ENCODE results near the gene FGFBP3.
"Not testable (repeated sequence)": the region's sequence is repeated elsewhere in the genome, so short reads cannot be mapped to it uniquely, and the experiment has no call there.

Gene FGFBP3

DNA sequence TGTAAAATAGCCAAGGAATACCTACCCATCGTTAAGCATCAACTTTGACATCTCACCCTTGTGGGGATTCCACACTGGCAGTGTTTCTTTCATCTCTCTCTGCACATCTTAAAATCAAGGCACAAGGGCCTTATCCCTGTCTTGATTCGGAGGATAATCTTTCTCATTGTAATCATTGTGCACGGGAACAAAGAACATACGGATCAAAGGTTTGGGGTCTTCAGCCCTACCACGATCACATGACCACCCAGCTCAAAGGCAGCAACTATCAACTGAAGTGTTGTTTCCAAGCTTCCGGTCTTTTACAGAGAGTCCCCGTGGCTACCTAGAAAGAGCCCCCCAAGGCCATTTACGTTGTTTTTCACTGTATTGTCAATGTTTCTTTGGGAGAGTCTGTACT lies 11.9 kb downstream of the FGFBP3 start:
- no peak for DNase-seq

DNA sequence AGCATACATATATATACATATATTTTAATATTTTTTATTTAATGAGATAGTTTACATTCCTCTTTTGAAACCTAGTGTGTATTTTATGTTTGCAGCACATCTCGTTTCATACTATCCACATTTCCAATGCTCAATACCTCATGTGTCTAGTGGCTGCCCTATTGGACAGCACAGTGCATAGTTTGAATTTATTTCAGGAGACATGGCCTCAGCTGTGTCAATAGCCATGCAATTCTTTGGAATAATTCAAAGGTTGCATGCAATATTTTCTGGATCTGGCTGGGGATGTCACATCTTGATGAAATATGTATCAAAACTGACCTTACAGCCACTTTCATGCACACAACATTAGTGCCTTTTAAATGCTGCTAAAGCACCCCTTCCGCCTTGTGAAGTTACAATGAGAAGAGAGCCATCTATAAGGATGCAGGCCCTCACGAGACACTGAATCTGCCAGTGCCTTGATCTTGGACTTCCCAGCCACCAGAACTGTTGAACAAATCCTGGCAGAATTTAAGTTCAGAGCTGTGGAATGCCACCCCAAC lies 13.0 kb downstream of the FGFBP3 start:
- no peak for DNase-seq

DNA sequence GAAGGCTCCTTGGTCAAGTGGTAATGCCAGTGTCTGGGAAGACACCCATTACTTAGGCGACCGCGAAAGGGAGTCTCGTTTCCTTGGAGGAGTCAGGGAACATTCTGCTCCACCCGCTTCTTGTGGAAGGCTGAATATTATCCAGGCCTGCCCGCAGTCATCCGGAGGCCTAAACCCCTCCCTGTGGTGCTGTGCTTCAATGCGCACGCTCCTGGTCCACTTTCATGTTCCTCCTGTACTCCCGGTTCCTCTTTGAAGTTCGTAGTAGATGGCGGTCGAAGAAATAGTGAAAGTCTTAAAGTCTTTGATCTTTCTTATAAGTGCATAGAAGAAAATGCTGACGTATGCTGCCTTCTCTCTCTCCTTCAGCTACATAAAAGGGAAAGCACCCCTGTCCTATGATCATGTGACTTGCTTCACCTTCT lies 15.0 kb downstream of the FGFBP3 start:
- DNase-seq = not testable (repeated sequence)

DNA sequence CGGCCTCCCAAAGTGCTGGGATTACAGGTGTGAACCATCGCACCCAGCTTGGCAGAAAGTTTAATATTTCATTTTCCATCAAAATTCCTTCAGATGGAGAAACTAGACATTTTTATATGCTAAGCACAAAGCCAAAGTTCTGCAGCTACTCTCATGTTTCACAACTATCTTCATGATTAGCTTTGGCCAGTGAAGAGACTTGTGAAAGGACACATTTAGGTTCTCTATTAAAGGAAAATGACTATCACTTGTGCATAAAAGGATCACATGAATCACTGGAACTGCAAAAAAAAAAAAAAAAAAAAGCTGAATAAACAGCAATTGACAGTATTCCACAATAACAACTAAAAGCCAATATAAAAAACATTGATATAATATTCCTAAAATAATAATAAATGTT lies 16.2 kb downstream of the FGFBP3 start:
- DNase-seq = no peak

DNA sequence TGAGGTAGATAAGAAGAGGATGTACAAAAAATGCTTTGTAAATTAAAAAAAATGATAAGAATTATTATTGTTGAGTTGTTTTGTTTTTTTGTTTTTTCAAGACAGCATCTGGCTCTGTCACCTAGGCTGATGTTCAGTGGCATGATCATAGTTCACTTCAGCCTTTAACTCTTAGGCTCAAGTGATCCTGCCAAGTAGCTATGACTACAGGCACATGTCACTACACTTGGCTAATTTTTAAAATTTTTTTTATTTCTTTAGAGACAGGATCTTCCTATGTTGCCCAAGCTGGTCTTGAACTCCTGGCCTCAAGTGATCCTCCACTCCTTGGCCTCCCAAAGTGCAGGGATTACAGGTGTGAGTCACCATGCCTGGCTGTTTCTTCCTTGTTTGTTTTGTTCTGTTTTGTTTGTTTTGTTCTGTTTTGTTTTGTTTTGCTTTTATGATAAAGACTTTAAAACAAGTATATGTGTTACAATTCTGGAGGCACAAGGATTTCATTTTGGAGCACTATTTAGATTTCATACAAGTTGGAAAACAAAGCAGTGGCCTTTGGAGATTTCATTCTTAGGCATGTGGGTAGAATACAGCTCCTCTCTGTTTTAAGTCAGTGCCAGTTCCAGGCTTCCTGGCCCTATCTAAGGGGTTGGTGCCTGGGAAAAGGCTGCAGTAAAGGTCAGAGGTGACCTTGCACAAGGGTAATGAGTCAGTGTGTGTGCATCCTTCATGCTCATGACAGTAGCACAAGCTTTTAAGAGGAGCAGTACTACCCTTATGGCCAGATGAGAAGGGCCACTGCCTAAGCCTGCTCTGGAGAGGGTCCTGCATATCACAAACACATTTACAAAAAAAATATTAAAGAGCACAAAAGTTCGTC lies 17.9 kb downstream of the FGFBP3 start:
- DNase-seq = no peak

DNA sequence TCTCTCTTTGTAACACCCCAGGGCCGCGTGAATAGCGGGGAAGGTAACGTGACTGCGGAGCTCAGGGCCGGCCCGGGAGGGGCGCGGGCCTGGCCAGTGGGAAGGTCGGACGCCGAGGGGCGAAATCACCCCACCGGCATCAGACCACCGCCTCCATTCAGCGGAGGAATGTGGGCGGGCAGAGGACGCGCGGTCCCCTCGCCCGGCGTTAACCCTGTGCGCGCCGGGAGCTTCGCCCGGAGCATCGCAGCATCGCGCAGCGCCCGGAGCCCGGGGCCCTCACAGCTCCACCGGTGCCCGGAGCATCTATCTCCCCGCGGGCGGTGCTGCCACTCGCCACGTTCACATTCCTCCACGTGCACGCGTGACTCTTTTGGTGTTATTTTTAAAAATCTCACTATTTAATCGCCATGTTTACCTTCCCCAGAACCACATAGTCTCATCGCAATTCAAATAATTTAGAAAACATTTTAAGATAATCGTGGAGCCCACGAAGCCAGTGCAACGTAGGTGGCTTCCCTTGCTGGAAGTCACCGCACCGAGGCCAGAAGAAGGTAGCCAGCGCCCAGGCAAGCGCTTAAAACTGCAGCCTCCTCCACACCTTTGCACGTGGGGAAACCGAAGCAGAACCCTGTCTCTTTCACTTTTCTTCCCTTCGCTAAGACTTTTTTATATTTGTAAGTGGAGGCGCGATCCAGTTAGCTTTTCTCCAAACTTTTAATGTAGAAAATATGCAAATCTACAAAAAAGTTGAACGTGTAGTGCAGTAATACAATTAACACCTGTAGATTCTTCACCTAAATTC lies 21.8 kb downstream of the FGFBP3 start:
- DNase-seq = no peak

DNA sequence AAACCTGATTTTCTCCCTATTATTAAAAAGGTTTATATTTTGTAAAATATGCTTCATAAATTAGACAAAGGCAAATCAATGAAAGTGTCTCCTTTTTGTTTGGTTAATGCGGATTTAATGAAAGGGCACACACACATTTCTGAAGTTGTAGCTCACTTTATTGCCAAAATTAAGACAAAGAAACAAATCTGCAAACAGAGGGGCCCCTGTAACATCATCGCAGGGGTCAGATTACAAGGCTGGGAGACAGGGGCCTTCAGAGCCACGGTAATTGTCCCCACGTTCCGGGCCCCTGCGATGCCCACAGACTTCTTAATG lies 22.4 kb downstream of the FGFBP3 start:
- DNase-seq = no peak

DNA sequence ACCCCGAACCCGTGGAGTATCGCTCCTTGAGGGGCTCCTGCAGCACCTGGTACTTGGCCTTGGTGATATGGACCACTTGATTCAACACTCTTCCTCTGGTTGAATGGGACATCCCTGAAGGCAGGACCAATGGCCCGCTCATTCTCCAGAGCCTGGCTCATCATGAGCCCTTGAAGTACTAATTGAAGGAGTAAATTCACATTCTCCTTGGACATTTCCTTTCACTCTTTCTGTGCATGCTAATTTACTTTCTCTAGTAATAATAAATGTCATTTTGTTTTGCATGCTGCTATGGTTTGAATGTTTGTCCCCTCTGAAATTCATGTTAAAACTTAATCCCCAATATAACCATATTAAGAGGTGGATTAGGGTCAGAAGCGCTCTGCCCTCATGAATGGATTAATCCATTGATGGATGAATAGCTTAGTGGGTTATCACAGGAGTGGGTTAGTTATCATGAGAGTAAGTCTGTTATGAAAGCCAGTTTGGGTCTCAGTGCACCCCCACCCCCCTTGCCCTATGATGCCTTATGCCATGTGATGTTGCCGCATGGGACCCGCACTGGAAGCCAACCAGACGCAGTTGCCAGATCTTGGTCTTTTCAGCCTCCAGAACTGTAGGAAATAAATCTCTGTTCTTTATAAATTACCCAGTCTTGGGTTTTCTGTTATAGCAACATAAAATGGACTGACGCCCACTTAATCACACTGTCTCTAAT lies 23.8 kb downstream of the FGFBP3 start:
- no peak for DNase-seq

DNA sequence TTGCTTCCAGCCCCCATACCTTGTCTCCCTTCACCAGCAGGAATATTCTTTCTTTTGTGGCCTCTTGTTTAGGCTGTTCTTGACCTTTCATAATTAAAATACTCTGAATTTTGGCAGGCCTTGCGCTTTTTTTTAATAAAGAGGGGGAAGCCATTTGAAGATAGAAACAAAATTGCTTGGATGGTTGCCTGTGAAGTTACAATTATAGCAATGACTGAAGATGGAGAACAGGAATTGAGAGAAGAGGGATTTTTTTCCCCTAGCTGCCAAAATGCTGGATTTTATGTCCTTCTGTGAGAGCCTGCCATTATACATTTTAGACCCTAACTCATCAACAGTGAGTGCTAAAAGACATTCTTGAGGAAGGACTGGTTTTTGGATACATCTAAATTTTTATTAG lies 24.8 kb downstream of the FGFBP3 start:
- DNase-seq = no peak

DNA sequence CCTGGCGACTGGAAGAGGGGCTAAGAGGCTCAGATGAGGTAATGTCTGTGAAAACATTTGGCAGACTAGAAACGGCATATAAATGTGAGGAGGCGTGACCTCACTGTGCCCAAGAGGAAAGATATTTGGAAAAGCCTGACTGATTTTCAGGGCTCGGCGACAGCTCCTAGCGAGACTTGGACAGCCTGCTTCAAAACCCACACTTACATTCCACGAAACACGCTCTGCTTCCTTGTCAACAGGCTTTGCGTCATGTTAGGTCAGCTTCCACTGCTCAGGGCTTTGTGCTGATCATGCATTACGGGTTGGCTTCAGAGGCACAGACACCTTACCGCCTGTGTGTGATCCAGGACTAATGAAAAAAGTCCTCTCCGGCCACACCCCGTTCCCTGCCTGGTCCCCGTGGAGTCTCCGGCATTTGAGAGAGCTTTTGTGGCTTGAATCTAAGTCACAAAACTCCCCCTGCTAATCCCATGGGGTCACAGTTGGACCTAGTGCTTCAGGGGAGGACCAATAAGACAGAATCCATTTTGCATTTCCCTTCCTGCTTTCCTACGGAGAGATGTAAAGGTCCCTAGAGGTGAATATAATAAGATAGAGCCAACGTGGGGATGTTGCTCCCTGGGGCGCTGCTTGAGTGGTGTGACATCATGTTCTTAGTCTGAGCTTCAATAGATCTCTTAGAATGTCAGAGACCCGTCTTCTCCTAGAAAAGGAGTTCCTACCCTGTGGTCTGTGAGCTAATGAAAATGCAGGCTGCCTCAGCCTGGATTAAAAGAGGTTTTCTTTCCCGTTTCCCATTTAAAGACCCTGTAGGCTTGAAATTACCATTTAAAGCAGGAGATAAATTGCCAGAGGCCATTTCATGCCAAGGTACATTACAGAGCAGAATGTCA lies 25.5 kb downstream of the FGFBP3 start:
- no peak for DNase-seq

DNA sequence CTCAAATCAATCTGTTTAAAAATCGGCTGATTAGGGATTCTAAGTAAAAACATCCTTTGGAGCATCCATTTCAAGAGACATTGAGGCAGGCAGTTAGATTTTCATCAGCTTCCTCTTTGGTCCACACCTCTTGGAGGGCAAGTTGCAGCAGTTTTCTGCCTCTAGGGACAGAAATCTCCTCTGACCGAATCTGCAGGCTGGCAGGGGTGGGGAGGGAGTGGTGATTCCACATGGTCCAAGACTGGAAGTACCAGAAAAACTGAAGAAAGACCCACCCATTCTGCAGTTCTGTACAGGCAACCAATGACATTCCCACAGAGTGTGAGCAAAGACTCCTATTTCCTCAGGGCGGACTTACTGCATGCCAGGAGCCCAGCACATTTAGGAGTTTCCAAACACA lies 29.0 kb downstream of the FGFBP3 start:
- DNase-seq = no peak

DNA sequence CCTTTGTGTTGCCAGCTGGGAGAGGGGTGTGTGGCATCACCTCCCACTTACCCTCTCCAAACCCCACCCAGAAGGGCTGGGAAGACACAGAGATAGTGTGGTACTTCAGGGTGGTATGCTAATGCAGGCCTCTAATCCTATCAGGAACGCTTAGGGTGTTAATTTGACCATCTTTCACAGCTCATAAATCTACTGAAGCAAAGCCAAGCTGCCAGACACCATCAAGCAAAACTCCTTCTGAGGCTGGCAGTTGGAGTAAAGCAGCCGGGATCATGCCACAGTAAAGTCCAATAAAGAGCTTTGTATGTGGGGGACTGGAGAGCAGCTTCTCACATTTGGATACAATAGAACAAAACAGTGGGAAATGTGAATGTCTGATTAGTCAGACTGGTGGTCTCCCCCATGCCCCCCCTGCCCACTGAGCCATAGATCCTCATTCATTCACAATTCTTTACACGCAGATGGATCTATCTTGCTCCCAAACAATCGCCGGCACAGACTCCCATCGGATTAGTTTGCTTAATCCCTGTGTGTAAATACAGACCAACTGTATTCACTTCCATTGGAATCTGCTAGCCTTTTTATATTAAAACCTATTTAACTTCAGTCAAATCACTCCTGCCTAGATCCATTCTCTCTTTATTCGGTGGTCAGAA lies 29.6 kb downstream of the FGFBP3 start:
- no peak for DNase-seq

DNA sequence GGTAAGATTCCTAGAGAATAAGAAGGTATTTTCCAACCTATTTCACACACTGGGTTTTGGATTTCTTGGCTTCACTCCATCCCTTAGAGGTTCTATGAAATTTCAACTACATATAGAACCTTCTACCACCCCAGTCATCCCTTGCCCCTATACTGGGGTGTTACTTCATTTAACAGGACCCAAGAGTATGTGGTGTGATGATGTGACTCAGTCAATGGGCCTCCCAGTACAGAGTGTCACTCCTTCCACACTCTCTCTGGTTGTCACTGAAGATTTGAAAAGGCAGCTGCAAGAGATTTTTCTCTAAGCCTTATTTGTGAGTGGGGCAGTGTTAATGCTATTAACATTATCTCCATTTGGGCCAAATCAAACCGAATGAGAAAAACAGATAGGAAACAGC lies 33.5 kb downstream of the FGFBP3 start:
- DNase-seq = no peak

DNA sequence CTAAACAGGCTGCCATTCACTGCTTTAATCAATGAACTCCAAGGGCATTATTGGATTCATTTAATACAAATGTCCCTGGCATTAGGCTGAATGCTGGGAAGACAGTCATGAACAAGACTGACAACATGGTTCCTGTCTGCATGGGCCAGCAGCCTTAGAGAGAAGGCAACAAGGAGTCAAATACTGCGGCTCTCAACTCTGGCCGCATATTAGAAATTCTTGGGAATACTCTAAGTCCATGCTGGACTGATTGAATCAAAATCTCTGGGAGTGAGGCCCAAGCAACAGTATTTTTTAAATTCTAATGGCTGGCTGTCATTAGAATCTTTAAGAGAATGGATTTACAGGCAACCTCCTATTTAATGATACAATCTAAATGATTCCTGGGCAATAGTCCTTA lies 34.1 kb downstream of the FGFBP3 start:
- no peak for DNase-seq

DNA sequence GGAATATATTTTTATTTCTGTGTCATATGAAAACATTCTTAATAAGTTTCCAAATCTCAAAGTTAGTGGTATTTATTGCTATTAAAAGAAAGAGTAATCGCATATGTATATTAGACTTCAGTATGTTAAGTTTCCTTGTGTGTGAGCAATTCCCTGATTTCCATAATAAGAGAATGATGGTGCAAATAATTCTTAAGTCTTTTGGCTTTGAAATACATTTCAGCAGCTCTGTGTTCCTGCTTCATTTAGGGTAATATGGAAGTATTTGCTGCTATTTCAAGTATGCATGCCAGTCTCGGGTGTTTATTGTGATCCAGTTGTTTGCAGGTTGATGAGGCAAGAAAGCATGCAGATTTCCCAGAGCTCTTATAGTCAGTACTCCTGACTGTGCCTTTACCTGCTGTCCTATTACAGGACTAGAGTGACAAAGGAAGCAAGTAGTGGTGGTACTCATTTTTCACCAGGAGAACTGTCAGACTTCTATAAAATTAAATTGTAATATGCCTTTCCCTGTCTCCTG lies 43.7 kb downstream of the FGFBP3 start:
- no peak for DNase-seq

DNA sequence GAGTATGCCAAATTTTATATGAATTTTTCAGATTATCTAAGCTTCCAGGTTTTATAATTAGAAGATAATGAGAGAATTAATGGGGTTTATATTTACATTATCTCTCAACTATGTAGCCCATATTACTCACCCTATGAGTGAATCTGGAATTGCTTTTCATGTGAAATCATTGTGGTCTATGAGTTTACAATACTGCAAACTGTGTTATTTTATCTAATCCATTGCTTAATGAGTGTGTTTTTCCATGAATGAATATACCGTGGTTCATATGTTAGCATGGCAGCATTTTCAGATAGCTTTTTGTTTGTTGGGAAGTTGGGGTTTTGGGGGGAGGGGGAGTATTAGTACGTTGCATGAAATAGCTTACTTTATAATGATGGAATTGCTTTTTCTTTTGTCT lies 44.5 kb downstream of the FGFBP3 start:
- no peak for DNase-seq

DNA sequence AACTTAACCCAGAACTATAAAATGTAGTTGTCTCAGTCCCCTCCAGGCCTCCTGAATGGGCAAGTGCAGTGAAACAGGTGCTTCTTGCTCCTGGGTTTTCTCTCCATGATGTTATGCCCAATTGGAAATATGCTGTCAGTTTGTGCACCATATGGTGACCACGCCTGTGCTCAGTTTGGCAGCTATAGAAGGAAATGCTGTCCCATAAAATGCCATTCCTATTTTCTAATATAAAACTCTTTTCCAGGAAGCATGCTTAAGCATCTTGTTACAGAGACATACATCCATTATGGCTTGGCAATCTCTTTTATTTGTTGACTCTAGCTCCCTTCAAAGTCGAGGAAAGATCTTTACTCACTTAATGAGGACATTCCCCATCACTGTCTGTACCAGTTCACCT lies 45.2 kb downstream of the FGFBP3 start:
- DNase-seq = no peak

DNA sequence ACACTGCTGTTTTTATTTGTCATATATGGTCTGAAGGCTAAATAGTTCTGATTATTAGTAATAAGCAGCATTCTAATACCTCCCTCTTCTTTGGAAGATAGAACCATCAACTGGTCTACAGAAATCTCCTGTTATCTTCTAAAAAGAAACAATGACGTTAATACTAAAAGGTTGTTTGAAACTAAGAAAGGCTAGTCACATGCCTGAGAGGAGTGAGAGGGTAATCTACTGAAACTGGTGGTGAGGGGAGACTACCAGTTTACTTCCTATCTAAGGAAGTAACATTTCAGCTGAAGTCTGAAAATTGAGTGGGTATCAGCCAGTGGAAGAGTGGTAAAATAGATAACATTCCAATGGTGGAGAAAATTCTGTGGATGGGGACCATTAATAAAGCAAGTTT lies 48.4 kb downstream of the FGFBP3 start:
- DNase-seq = no peak

DNA sequence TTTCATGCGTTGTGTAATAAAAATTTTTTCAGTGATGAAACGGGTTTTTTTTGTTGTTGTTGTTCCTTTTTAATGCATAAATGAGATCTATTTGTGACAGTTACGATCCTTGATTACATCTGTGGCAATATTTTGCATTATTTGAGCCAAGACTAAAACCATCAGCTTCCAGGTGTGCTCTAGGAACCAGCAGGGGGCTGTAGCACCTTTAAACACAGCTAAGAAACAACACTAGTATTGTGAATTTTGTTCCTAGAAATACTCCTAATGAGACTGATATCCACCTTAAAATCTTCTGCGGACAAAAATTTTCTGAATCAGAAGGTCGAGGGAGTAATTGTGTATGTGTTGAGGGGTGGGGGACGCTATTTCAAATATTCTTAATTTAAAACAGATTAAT lies 52.6 kb downstream of the FGFBP3 start:
- no peak for DNase-seq

Measured in hematopoietic multipotent progenitor cell treated with erythropoietin and hydrocortisone succinate and interleukin-3 and kit ligand, for 8 days (in vitro differentiated cells).